ENCODE results near the gene FAM120A. TPM values are rescaled to one million over a fixed set of nuclear protein-coding genes. Genes with fewer than 3 reads are reported as not detected.
A peak's percentile ranks its signal among the peaks of the same experiment; 100 is the strongest.

The FAM120A gene
- total RNA-seq, 3 donors from 2014 or later, result 168 to 215 (median 209) TPM

DNA sequence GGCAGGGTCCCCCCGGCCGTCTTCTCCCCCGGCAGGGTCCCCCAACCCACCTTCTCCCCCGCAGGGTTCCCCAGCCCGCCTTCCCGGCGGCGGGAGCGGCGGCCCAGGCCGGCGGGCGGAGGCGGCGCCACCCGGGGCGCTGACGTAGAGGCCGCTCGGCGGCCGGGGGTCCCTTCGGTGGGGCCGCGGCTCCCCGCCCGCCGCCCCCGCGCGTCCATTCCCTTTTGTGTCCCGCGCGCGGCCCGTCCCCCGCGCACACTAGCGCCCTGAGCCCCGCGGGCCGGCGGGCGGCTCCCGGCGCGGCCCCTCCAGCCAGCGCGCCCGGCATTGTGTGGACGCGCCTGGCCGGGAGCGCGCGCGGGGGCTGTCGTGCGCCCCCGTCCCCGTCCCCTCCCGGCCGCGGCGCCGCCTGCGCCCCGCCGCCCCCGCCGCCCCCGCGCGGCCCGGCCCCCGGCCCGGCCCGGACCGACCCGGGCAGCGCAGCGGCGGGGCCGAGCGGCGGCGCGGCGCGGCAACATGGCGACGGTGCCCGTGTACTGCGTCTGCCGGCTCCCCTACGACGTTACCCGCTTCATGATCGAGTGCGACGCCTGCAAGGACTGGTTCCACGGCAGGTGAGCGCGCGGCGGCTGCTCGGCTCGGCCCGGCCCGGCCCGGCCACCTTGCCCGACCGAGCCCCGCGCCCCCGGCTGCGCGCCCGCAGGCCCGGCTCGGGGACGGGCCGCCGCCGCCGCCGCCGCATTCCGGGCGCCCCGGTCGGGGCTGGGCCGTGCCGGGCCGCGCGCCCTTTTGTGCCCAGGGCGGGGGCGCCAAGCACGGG, 125.0 kb downstream of the FAM120A start, which contains the start of gene PHF2:
Gene PHF2, plus strand, starts transcription at position 327 of the 820 bp plus-strand sequence. Its CDS starts 190 bp downstream, at position 517.
- ATAC-seq (peak; percentile 54), DNase-seq (no peak)
- Histone ChIP-seq H3K9me3 (no peaks in the 10 kb centered on the region), H3K4me1 (ENCODE audit: low read depth) (peaks cover 22% of the 10 kb centered on the region), H3K4me3 (peak within 1 kb of the TSS; percentile 74), H3K36me3 (ENCODE audit: low read depth) (no peaks in the 10 kb centered on the region)
- intact Hi-C loops (cut with DNase I, micrococcal nuclease), result no loop called here
- TF ChIP-seq, protein P1, sequence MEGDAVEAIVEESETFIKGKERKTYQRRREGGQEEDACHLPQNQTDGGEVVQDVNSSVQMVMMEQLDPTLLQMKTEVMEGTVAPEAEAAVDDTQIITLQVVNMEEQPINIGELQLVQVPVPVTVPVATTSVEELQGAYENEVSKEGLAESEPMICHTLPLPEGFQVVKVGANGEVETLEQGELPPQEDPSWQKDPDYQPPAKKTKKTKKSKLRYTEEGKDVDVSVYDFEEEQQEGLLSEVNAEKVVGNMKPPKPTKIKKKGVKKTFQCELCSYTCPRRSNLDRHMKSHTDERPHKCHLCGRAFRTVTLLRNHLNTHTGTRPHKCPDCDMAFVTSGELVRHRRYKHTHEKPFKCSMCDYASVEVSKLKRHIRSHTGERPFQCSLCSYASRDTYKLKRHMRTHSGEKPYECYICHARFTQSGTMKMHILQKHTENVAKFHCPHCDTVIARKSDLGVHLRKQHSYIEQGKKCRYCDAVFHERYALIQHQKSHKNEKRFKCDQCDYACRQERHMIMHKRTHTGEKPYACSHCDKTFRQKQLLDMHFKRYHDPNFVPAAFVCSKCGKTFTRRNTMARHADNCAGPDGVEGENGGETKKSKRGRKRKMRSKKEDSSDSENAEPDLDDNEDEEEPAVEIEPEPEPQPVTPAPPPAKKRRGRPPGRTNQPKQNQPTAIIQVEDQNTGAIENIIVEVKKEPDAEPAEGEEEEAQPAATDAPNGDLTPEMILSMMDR (IDR thresholded peaks at IDR 0.05), result no peak

DNA sequence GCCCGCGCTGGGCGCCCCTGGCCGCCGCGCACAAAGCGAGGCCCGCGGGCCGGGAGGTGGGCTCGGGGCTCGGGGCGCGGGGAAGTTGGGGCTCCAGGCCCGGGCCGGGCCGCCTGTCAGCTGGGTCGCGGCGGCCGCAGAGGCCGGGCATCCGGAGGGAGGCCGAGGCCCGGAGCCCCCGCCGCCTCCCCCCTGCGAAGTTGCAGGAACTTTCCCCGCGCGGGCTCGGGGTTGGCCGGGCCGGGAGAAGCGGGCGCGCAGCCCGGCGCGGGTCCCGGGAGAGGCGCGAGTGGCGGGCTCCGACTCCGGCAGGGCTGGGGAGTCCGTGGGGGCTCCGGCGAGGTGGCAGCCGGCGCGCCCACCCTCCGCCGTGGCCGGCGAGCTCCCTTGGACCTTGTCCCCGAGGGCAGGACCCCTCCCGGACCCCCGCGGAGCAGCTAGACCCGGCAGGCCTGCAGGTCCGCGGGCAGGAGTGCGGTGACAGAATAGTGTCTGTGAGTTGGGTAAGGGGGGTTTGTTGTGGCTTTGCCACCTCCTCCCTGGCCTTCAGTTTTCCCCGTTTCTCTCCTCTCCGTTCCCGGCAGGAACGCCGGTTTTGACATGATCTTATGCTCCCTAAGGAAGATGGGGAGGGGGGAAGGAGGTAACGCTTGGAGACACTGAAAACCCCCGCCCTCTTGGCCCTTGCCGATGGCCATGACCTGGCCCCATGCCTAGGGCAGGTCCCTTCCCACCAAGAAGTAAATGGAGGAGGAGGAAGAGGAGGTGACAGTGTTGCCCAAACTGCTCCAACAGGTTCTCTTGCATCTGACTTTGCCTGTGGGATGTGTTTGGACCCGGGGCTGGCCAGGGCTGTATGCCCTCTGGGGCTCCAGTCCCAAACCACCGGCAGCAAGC, 125.8 kb downstream of the FAM120A start:
- Histone ChIP-seq H3K4me1 (ENCODE audit: low read depth) (peaks cover 31% of the 10 kb centered on the region), H3K36me3 (ENCODE audit: low read depth) (no peaks in the 10 kb centered on the region), H3K4me3 (peak overlapping the region; percentile 74), H3K9me3 (no peaks in the 10 kb centered on the region)
- TF ChIP-seq, protein P1 (IDR thresholded peaks at IDR 0.05), result no peak
- DNase-seq, result peak in 1 of 3 donors; percentile 64
- ATAC-seq, result peak; percentile 40
- intact Hi-C loops (cut with DNase I, micrococcal nuclease), result no loop called here

DNA sequence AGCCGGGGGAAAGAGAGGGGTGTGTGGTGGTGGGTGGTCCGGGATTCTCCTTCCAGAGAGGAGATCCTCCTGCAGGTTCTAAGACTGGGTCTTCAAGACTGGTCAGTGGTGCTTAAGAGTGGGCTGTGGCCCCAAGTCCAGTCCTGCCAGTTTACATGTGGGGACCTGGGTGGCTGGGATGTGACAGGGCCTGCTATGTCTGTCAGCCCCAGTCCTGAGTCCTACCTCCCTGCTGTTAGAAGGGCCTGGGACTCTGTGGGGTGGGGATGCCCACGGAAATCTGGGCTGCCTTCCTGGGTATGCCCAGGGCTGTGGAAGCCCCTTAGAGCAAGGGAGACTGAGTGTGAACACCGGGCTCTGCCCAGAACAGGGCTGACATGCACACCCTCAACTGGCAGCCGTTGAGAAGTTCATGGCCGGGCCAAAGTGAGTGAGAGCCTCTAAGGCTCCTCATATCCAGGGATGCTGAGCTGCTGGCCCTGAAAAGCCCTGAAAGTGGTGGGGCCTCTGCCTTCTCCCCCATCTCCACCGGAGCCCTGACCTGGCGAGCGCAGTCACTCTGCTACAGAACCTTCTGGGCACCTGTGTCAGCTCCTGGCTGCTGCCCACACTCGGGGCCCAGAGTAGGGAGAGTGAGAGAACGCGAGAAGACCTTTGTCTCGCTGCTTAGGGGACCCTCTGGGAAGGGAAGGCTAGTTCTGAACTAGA, 126.6 kb downstream of the FAM120A start:
- TF ChIP-seq, protein P1 (IDR thresholded peaks at IDR 0.05), result no peak
- Histone ChIP-seq H3K9me3 (no peaks in the 10 kb centered on the region), H3K4me3 (no peak overlapping the region), H3K4me1 (ENCODE audit: low read depth) (peaks cover 33% of the 10 kb centered on the region), H3K36me3 (ENCODE audit: low read depth) (no peaks in the 10 kb centered on the region)
- ATAC-seq (no peak), DNase-seq (no peak)
- intact Hi-C loops (cut with DNase I, micrococcal nuclease), result no loop called here

DNA sequence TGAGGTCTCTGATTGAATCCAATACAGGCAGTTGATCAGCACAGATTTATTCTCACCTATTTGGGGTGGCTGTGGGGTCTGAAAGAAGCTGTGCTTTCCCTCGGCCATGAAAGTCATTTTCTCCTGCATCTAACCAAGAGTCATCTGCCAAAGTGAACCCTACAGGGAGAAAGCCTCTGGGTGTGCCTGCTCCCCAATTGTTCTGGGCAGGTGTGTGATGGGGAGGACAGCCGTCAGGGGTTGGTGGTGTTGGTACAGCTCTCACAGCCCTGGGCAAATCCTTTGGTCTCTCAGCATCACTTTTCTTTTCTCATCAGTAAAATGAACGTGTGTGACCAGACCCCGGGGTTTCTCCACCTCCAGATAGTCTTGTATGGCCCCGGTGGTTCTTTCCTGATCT, 127.4 kb downstream of the FAM120A start:
- intact Hi-C loops (cut with DNase I, micrococcal nuclease), result no loop called here
- Histone ChIP-seq H3K4me1 (ENCODE audit: low read depth) (peaks cover 33% of the 10 kb centered on the region), H3K4me3 (no peak overlapping the region), H3K9me3 (no peaks in the 10 kb centered on the region), H3K36me3 (ENCODE audit: low read depth) (no peaks in the 10 kb centered on the region)
- TF ChIP-seq, protein P1 (IDR thresholded peaks at IDR 0.05), result no peak
- DNase-seq (no peak), ATAC-seq (no peak)

Measured in mucosa of descending colon (tissue), 3 donors.